Liver (tissue), 9 donors: ENCODE data around the gene SF1. TPM values are rescaled to one million over a fixed set of nuclear protein-coding genes. Genes with fewer than 3 reads are reported as not detected.
A peak's percentile ranks its signal among the peaks of the same experiment; 100 is the strongest.

Experiments used
- DNase-seq: peaks from one replicate; pipeline ENCODE4 v3.0.0-alpha.2; 2017; ENCODE audit warnings: low spot score
- H3K27ac ChIP-seq, 2 donors: one replicate each; pipeline ENCODE4 v1.7.0; 2013; ENCODE audit warnings: inconsistent platforms in 2 of 2, low read length in 2 of 2, control low read depth in 1 of 2, low read depth in 1 of 2, mild to moderate bottlenecking in 1 of 2
- H3K27me3 ChIP-seq, 4 donors: one replicate each; pipeline versions ENCODE4 v1.6.1 to v1.7.0; 2013; ENCODE audit warnings: low read length in 3 of 4, inconsistent platforms in 1 of 4, mild to moderate bottlenecking in 1 of 4, moderate library complexity in 1 of 4; ENCODE audit not compliant: control insufficient read depth in 4 of 4, insufficient read depth in 4 of 4
- H3K36me3 ChIP-seq, 4 donors: one replicate each; pipeline versions ENCODE4 v1.6.1 to v1.7.0; 2013; ENCODE audit warnings: low read length in 3 of 4, mild to moderate bottlenecking in 3 of 4, low read depth in 1 of 4, moderate library complexity in 1 of 4; ENCODE audit not compliant: control insufficient read depth in 4 of 4, insufficient read depth in 3 of 4
- H3K4me1 ChIP-seq, 4 donors: one replicate each; pipeline versions ENCODE4 v1.6.1 to v1.7.0; 2013; ENCODE audit warnings: low read length in 3 of 4, mild to moderate bottlenecking in 3 of 4, moderate library complexity in 1 of 4; ENCODE audit not compliant: control insufficient read depth in 4 of 4, insufficient read depth in 4 of 4
- H3K4me3 ChIP-seq, 3 donors: one replicate each; pipeline versions ENCODE4 v1.6.1 to v1.7.0; 2013; ENCODE audit warnings: low read length in 3 of 3, control low read depth in 1 of 3, low read depth in 1 of 3, mild to moderate bottlenecking in 1 of 3
- H3K9ac ChIP-seq, 2 donors: one replicate each; pipeline ENCODE4 v1.7.0; 2013; ENCODE audit warnings: low read length in 2 of 2, mild to moderate bottlenecking in 2 of 2, moderate library complexity in 2 of 2, control low read depth in 1 of 2, low read depth in 1 of 2
- H3K9me3 ChIP-seq, 4 donors: one replicate each; pipeline versions ENCODE4 v1.6.1 to v1.7.0; 2013; ENCODE audit warnings: low read length in 3 of 4; ENCODE audit not compliant: control insufficient read depth in 4 of 4
- ATF3 ChIP-seq: IDR thresholded peaks from 2 replicates; pipeline ENCODE4 v1.6.1; 2016; ENCODE audit warnings: antibody characterized with exemption
- CTCF ChIP-seq: fragments of 150-350 bp; IDR thresholded peaks from 2 replicates; pipeline ENCODE4 v1.5.1; 2017; ENCODE audit warnings: improper control_type of control experiment, low read depth, low read length; ENCODE audit not compliant: missing input control
- EGR1 ChIP-seq, 2 donors: IDR thresholded peaks; 2 replicates each; pipeline ENCODE4 v1.6.1; 2016 to 2018; ENCODE audit warnings: antibody characterized with exemption in 2 of 2, low read depth in 2 of 2
- FOXA1 ChIP-seq: IDR thresholded peaks from 2 replicates; pipeline ENCODE4 v1.6.1; 2016; ENCODE audit warnings: antibody characterized with exemption
- FOXA2 ChIP-seq: IDR thresholded peaks from 2 replicates; pipeline ENCODE4 v1.6.1; 2016; ENCODE audit warnings: antibody characterized with exemption
- GABPA ChIP-seq, 2 donors: IDR thresholded peaks in 1 of 2; conservative IDR thresholded peaks in 1 of 2; 2 replicates each; pipeline ENCODE4 v1.6.1; 2016; ENCODE audit warnings: antibody characterized with exemption in 2 of 2, mild to moderate bottlenecking in 1 of 2, moderate library complexity in 1 of 2
- HNF4A ChIP-seq, 2 donors: conservative IDR thresholded peaks; 2 replicates each; pipeline ENCODE4 v1.6.1; 2016; ENCODE audit warnings: antibody characterized with exemption in 2 of 2, mild to moderate bottlenecking in 2 of 2
- HNF4G ChIP-seq: IDR thresholded peaks from 2 replicates; pipeline ENCODE4 v1.6.1; 2016; ENCODE audit warnings: antibody characterized with exemption
- JUND ChIP-seq, 2 donors: IDR thresholded peaks; 2 replicates each; pipeline ENCODE4 v1.6.1; 2016; ENCODE audit warnings: antibody characterized with exemption in 2 of 2
- MAX ChIP-seq: IDR thresholded peaks from 2 replicates; pipeline ENCODE4 v1.6.1; 2016; ENCODE audit warnings: antibody characterized with exemption
- NR2F2 ChIP-seq: IDR thresholded peaks from 2 replicates; pipeline ENCODE4 v1.6.1; 2016; ENCODE audit warnings: antibody characterized with exemption
- RAD21 ChIP-seq, 2 donors: IDR thresholded peaks; 2 replicates each; pipeline ENCODE4 v1.6.1; 2016; ENCODE audit warnings: antibody characterized with exemption in 2 of 2, mild to moderate bottlenecking in 2 of 2
- SP1 ChIP-seq: IDR thresholded peaks from 2 replicates; pipeline ENCODE4 v1.6.1; 2018; ENCODE audit warnings: antibody characterized with exemption, mild to moderate bottlenecking
- TAF1 ChIP-seq: conservative IDR thresholded peaks from 2 replicates; pipeline ENCODE4 v1.6.1; 2016; ENCODE audit warnings: antibody characterized with exemption, mild to moderate bottlenecking
- ZBTB33 ChIP-seq: IDR thresholded peaks from 2 replicates; pipeline ENCODE4 v1.6.1; 2016; ENCODE audit warnings: antibody characterized with exemption
- WGBS: extraction: QIAGEN DNeasy Blood & Tissue Kit; methylation state at CpG from one replicate; pipeline ENCODE4 v1.1.7; 2013; 5-methylcytosine and 5-hydroxymethylcytosine counted together
- polyA plus RNA-seq, 2 donors: library from polyadenylated mRNA; stranded (reverse) in 1 of 2; unstranded in 1 of 2; fragments of 200-250 nt in 1 of 2; fragments of >200 nt in 1 of 2; fragmentation: Nextera tagmentation in 1 of 2; extraction: Ambion mirVana in 1 of 2; gene quantifications; one replicate each; pipeline versions ENCODE4 v1.2.1 to v1.2.3, GENCODE V29; 2013 to 2015
- total RNA-seq, 2 donors: library from RNA; depleted of rRNA; stranded (reverse); fragments of >200 nt; gene quantifications; one replicate each; pipeline ENCODE4 v1.2.3, GENCODE V29; 2014
- donor health status: healthy.
- donor health status: healthy.
- donor health status: healthy.
- donor health status: healthy.
- donor health status: healthy.

Gene SF1
- total and polyA plus RNA-seq, 4 donors, result 44.9 to 135 (median 50.1) TPM

- no peaks in the 10 kb centered on the region for H3K27me3 ChIP-seq
- no peak for DNase-seq
- whole genome bisulfite sequencing, result 94% methylated on average over 10 of the region's 10 CpGs
- TF ChIP-seq FOXA1 (no peak), ZBTB33 (no peak), JUND (IDR thresholded peaks at IDR 0.05) (no peak), EGR1 (IDR thresholded peaks at IDR 0.05; ENCODE audit: low read depth in 2 of 2) (no peak), CTCF (no peak), SP1 (no peak), GABPA (IDR thresholded peaks at IDR 0.05 in 1 of 2, conservative IDR thresholded peaks at IDR 0.05 in 1 of 2) (no peak), ATF3 (no peak), TAF1 (no peak), FOXA2 (no peak), MAX (no peak), HNF4G (no peak)
- no peaks in the 10 kb centered on the region for H3K9me3 ChIP-seq
- H3K4me1 ChIP-seq, result peaks cover 0 to 5% (median 2%) of the 10 kb centered on the region in 4 donors
- H3K36me3 ChIP-seq, result peaks cover 0 to 6% (median 1%) of the 10 kb centered on the region in 4 donors
- H3K27ac ChIP-seq, result no peak overlapping the region
- H3K4me3 ChIP-seq, result no peak overlapping the region
- no peak overlapping the region for H3K9ac ChIP-seq
Measured at GRCh38 chr11:64786308-64786707, 8.0 kb upstream of the SF1 start.

- DNase-seq, result no peak
- WGBS, result 85% methylated on average over 12 of the region's 12 CpGs
- Histone ChIP-seq H3K4me1 (peaks cover 0 to 5% (median 2%) of the 10 kb centered on the region in 4 donors), H3K27me3 (no peaks in the 10 kb centered on the region), H3K9me3 (no peaks in the 10 kb centered on the region), H3K9ac (no peak overlapping the region), H3K36me3 (peaks cover 0 to 6% (median 1%) of the 10 kb centered on the region in 4 donors), H3K4me3 (no peak overlapping the region), H3K27ac (no peak overlapping the region)
- no peak for TF ChIP-seq TAF1
Measured at GRCh38 chr11:64784813-64785581, 6.7 kb upstream of the SF1 start.

- H3K4me3 ChIP-seq, result peak overlapping the region; percentile 67 to 100 (median 73)
- no peak for TF ChIP-seq TAF1
- no peak for TF ChIP-seq RAD21 (IDR thresholded peaks at IDR 0.05)
- TF ChIP-seq GABPA (IDR thresholded peaks at IDR 0.05 in 1 of 2, conservative IDR thresholded peaks at IDR 0.05 in 1 of 2), result no peak
- TF ChIP-seq NR2F2, result no peak
- no peak for TF ChIP-seq JUND (IDR thresholded peaks at IDR 0.05)
- no peak for TF ChIP-seq ZBTB33
- no peak for TF ChIP-seq SP1
- TF ChIP-seq HNF4A (conservative IDR thresholded peaks at IDR 0.05), result no peak
- TF ChIP-seq FOXA2, result no peak
- H3K36me3 ChIP-seq, result peaks cover 9 to 32% (median 28%) of the 10 kb centered on the region in 4 donors
- DNase-seq, result no peak
- under 1% methylated on average over 28 of the region's 28 CpGs for WGBS
- peak overlapping the region; percentile 97 to 99 for H3K27ac ChIP-seq
- H3K9ac ChIP-seq, result no peak overlapping the region
- H3K9me3 ChIP-seq, result no peaks in the 10 kb centered on the region
- H3K4me1 ChIP-seq, result peaks cover 0 to 30% (median 20%) of the 10 kb centered on the region in 4 donors
- H3K27me3 ChIP-seq, result no peaks in the 10 kb centered on the region
Measured at GRCh38 chr11:64778223-64778472, 194 bp downstream of the SF1 start.
